HG02884 (cell line): Measurements from ENCODE around the gene LPP.
A peak's percentile ranks its signal among the peaks of the same experiment; 100 is the strongest.

ENCODE experiments used
- ATAC-seq: cut with Tn5 transposase; IDR thresholded peaks from one replicate; pipeline ENCODE4 v1.9.1; 2021; ENCODE audit warnings: mild to moderate bottlenecking, moderate library complexity; ENCODE audit not compliant: unreplicated experiment

The LPP gene

DNA sequence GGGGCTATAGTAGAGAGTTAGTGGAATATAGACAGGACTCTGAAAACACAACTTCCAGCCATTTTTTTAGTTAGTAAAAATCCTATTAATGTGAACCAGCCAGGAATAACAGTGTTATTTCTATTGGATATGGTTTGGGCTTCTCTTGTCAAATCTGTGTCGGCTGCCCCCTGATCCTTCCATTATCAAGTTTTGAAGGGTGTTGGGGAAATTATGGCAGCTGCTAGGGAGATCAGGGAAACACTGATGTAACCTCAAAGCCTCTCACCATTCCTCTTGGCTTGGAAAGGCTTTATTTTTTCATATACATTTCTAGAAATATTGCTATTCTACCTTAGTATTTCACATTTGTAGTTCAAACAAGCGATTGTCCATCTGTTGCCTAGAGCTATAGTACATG is 724.1 kb downstream of the LPP start:
- no peak for ATAC-seq

DNA sequence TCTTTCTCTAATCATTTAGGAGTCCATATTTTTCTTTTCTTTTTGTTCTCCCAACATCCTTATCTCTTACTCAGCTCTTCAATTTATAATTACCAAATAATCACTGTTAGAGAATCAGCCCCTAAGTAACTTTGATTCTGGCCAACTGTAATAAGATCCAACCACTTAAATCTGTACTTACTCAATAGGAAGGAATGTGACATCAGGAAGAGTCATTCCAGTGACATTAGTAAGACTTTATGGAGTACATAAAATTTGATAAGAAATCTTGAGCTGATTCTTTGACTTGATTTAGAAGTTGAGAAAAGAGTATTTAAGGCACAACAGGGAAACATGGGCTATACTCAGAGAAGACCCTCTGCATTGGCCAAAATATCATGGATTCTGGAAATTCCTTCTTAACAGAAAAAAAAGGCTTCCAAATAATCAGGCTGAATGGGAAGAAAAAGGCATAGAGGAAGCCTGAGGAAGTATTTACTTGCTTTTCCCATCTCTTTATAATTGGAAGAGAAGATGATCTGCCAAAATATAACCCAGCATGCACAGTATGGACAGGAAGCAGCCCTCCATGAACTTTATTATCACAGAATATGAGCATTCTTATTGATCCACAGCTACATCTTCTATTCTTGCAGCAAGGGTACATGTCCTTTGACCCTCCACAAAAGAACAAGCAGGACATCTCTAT is 728.1 kb downstream of the LPP start:
- no peak for ATAC-seq

DNA sequence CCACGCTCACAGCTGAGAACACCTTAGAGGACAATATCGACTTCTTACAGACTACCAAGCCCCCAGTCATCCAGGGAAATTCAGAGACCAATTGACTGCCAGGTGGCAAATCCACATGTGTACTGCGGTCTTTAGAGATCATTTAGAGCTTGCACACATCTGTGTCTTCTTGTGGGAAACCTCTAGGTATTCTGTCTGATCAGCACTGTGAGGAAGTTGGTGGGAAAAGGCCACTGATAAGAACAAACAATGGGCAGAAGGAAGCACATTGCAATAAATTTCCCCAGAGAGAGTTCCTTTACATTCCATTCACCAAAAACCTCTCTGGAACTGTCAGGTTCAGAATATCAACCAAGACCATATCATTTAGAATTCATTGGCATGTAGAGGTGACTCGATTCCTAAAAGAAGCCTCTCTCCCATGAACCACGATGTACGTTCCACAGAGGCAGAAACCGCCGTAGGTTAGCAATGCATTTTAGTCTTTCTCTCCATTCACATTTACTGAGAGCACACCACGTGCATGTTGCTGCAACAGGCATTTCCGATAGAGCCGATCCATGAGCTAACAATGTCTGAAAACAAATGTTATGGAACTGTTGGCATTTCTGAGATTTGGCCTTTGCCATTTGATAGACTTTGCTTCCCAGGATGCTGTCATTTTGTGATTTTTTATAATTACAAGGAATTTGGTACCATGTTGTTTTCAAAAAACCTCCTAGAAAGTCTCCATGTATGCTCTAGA is 730.5 kb downstream of the LPP start:
- ATAC-seq, result no peak

DNA sequence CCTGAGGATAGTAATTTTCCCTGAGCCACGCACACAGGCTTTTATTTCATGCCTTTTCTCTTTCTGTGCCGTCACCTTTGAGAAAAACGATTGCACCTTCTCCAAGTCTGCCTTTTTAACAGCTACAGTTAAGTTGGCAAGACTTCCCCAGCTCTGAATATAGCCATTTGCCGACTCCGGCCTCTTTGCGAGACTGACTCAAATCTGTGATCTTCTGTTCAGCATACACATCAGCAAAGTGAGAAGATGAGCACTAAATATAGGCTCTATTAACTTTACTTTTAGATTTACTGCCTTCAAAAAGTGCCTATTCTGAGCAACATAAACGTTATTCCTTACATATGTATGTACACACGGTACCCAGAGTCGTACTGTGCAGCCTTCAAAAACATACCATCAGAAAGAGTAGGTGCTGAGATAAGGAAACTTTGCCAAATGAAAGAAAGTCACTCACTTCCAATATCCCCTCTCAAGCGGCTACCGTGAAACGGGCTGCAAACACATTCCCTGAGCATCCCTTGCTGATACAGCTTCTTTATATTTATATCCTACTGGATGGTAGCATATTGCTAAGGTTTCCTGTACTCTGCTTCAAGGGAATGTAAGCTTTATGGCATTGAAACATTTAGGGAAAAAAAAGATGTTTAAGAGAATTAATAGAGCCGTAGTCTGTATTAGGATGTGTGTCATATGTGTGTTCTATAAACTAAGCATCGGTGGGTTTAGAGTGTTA is 734.5 kb downstream of the LPP start:
- no peak for ATAC-seq

DNA sequence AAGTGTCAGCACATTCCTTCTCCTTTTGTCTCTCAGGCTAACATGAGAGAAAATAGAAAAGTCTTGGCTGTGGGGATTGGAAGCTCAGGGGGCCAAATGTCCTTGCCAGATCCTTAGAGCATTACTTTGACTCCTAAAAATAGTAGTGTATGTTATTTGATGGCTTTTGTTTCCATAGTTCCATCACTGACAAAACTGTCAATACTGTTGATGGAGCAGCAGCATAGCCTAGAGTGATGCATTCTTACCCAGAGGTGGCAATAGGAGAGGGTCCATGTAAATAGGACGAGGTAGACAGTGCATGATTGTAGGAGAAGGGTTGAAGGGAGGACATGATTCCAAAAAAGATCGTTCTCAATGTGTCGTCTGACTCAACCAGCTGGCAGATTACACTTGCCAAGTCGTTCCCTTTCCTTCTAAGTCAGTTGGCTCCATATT is 735.1 kb downstream of the LPP start:
- no peak for ATAC-seq

DNA sequence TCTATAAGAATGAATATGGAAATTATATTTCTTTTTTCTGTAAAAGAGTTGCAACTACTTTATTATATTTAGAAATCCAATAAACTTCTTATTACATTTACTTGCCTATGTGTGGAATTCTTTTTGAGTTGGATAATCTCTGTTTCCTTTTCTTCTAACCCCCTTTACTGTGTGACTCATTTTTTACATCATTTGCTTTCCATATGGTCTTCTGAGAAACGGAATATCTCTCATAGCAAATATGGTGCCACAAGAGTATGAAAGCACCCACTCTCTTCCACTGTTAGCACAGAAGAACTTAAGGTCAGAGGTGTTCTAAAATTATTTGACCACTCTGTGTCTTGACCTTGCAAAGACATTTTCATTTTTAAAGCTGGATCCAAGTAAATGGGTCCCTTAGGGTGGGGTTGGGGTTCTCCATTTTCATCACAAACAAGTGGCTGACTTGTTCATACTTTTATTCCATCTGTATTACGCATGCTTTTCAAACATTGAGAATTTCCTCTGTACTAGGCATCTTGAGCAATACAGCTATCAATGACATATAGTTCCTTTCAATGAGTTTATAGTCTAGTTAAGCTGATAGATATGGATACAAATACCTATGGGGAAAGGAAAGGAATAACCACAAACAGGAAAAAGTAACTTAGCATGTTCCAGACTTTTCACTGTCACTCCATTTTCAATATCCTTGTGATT is 736.8 kb downstream of the LPP start:
- no peak for ATAC-seq

DNA sequence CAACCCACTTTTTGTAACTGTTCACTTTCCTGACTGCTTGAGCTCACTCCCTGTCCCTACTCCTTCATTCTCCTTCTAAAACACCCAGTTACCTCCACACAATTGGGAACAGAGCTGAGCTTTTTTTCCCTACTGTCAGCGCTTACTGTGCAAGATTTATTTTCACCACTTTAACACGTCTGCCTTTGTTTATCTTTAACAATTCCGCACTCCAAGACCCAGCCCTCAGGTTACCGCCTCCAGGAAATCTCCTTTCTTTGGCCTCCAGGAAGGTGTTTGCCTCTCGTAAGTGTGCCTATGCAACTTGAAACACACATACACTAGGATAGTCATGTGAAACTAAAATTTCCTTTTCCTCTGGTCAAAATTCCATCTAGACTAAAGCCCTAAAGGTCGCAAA is 745.9 kb downstream of the LPP start:
- no peak for ATAC-seq

DNA sequence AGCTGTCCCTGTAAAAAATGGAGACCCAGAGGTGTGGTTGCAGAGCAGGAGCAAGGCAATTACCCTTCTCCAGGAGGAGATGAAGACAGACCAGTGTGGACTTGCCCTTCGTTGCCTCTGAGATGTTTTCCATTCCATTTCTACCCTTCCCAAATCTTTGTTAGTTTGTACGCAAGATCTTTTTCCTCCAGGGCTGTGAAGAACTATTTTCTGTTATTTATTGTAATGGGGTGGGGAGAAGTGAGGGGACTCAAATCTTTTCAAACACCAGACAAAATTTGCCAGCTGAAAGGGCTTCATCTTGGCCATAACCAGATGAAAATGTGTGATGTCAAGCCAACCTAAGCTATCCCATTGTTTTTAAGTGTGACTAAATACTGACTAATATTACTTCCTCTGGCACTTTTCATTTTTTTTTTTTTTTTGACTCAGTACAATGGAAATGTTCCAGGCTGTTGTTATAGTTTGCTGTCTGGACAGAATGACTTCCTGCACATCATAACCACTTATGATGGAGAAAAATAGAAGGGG is 746.5 kb downstream of the LPP start:
- no peak for ATAC-seq

DNA sequence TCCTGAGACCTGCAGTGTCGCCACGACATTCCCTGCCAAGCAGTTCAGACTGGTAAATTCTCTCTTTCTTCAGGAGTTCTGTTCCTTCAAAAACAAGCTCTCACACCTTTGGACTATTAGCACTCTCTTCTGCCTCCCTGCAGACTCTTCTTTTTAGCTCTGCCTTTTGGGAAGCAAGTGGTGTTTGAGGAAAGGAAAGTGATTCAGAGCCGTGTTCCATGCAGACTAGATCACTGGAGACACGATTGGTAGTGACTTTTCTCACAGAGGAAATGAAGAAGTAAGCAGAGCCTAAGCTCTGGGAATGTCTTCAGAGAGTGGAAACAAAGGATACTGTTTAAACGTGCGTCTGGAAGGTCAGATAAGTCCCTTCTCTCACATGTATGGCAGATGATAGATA is 747.2 kb downstream of the LPP start:
- no peak for ATAC-seq

DNA sequence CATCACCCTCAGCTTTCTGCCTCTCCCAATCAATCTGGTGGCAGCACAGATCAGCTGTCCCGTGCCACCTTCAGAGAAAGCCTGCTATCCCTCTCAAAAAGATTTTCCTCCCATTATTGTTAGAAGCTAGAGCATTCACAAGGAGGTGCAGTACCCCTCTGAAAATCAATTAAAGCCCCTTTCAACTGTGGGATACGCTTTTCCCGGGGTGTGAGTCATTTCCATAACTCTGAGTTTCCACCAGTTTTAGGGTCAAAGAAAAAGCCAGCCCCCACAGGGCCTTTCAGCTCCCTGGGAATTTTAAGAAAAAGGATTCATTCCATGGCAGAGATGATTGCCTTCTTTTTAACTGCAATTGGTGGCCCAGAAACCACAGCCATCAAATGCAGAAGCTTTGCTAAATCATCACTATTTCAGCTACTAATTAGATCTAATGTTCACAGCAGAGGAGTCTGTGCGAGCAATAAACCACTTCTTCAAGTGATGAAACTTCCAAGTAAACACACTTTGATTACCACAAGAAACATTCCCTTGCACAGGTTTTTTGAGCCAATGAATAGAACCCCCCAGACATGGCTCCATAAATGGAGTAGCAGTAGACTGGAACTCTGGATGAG is 747.8 kb downstream of the LPP start:
- no peak for ATAC-seq

DNA sequence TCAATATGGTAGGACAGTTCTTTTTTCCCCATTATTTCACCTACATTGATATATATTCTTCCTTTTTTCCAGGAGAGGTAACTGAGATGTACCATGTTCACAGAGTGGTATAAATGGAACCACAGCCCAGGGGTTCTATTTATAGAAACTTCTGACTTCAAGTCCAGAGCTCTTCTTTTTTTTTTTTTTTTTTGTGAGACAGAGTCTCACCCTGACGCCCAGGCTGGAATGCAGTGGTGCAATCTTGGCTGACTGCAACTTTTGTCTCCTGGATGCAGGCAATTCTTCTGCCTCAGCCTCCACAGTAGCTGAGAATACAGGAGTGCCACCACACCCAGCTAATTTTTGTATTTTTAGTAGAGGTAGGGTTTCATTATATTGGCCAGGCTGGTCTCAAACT is 750.7 kb downstream of the LPP start:
- no peak for ATAC-seq

DNA sequence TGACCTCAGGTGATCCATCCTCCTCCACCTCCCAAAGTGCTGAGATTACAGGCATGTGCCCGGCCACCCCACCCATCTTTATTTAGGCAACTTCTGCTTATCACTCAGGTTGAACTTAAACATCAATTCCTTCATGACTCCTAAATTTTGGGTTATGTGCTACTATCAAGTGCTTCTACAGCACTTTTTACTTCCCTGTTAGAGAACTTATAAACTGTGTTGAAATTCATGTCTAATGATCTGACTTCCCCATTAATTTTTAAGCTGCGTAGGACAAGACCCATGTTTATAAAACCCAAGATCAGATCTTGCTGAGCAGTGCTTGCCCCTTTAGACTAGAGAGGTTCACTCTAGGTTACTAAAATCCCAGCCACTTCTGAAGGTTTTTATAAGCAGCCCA is 751.6 kb downstream of the LPP start:
- no peak for ATAC-seq

DNA sequence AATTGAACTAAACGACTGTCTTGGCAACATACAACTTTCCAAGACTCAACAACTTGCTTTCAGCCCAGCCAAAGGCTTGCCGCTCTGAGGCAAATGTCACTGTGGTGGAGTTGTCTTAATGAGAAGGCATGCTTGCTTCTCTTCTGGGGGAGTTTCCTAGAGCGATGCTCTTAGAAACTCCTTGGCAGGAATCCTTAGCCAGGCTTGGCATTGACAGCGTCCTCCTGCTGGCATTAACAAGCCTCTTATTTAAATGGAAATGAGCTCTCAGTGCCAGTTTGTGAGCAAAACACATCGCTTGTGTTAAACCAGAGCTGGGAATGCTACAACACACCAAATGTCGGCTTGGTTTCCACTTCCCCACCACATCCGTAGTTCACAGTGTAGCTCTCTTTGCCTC is 752.3 kb downstream of the LPP start:
- ATAC-seq, result no peak

DNA sequence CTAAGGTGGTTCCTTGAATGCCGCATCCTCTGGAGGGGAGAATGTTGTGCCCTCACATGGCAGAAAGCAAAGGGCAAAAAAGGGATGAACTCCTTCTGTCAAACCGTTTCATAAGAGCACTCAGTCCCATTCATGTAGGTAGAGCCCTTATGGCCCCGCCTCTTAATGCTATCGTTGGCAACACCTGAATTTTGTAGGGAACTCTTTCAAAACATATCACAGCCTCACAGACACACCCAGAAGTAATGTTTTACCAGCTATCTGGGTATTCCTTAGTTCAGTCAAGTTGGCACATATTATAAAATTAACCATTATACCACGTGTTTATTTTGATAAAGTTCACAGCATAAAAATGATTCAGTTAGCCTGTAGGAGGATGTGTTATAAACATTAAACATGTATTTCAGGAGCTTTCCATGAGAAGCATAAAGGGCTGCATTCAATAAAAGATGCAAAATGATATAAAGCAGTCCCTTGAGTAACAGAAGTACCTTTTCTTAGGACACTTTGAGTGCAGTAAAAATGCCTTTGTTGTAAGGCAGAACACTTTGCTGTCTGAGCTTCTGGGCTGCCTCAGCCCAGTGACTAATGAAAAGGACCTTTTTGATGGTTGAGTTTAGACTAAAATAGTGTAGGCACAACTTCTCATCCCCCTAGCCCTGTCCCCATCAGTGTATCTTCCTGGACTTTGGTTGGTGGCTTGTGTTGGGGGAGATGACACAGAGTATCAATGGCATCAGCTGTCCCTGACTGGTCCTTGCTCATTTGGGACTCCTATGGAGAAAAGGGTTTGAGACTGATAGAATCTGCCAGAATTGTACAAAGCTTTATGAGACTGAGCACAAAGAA is 754.3 kb downstream of the LPP start:
- ATAC-seq, result no peak

DNA sequence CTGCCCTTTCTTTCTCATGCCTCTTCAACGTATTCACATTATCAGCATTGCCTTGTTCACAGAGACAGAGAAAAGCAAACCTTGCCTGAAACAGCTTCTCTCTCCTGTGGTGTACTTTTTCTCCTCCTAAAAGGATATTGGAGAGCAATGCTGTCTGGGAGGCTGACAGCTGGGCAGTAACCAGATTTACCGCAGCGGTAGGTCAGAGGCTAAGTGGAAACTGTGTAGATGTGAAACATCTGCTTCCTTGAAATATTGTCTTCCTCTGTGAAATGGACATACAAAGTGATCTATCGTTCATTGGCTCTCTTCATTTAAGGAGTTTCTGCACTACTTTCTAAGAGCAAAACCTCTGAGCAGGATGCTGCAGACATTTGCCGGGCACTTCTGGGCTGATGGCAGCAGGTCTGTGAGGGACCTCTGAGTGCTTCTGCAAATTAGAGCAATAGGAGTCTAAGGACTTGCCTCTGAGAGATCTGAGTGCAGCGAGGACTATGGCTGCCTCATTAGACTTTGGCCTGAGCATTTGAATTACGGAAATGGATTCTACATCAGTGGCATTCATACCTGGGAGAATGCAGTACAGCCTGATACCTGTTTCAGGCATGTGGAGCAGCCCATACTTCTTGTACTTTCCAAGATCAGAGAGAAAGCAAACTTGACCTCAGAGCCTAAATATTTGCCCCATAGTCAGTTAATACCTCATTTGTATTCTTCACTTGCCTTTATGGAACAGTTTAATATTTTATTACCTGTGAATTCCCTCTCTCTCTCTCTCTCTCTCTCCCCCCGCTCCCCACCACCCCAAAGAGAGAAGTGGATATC is 757.3 kb downstream of the LPP start:
- ATAC-seq, result no peak

DNA sequence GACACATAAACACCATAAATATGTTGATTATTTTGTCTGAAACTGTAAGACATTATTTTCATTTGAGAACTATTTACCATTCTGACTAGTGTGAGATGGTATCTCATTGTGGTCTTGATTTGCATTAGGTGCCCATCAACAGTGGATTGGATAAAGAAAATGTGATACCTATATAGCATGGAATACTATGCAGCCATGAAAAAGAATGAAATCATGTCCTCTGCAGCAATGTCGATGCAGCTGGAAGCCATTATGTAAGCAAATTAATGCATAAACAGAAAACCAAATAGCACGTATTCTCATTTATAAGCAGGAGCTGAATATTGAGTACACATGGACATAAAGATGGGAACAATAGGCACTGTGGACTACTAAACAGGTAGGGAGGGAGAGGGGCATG is 759.1 kb downstream of the LPP start:
- ATAC-seq, result no peak

DNA sequence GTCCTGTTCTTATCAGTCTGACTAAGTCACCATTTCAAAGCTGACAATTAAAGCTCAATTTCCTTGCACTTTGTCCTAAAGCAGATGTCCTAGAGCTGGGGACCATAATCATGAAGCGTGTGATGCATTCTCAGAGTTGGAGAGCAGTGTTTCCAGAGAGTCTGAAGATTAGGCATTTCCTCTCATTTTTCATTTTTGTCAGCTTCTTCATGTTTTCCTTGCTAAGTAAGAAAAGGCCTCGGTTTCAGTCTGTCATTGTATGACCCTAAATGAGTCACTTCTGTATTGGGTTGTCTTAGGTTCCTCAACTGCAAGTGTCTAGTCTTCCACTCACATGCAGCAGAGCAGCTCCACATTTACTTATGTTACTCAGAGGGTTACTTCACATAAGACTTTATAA is 760.6 kb downstream of the LPP start:
- ATAC-seq, result peak; percentile 67

DNA sequence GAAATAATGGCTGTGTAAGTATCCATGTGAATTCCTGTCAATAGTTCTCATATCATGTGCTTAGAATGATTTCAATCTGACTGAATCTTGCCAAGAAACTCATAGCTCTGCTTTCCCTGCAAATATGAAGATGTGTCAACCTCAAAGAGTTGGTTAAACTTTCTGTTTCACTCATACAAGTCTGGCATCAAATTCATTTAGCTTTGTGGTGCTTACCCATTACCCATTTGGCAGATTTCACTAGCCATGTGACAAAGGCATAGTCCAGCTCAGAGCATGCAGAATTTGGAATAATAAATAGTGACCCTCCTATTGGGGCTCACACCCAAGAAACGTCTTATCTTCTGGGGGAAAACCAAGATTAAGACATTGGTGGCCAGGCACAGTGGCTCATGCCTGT is 761.2 kb downstream of the LPP start:
- ATAC-seq, result no peak

DNA sequence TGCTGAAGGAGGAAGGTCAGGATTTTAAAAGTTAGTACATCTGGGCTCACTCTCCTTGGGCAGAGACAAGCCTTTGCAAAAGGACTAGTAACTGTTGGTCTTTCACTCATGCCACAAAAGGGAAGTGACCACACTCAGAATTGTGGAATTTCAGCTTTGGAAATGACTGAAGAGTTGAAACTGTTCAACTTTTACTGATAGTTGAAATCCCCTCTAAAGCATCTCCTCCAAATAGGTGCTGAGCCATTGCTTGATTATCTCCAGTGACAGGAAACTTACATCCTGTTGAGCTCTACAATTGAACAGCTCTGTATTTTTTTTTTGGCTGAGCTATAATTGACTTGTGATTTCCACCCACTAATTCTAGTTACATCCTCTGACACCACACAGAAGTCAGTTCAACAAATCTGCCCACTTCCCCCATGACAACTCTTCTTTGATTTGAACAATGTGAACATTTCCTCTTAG is 763.0 kb downstream of the LPP start:
- ATAC-seq, result peak; percentile 62
